Activated gamma-delta T cell treated with Interleukin-2 at 50 U/mL for 16 hours (primary cell): ENCODE results near the gene KPNA1.
"Not testable (repeated sequence)": the region's sequence is repeated elsewhere in the genome, so short reads cannot be mapped to it uniquely, and the experiment has no call there.

Experiments used
- DNase-seq: peaks from one replicate; pipeline ENCODE4 v3.0.0-alpha.2; 2020

Gene KPNA1

GRCh38 chr3:122468896-122469533, 45.7 kb downstream of the KPNA1 start:
- no peak for DNase-seq

DNA sequence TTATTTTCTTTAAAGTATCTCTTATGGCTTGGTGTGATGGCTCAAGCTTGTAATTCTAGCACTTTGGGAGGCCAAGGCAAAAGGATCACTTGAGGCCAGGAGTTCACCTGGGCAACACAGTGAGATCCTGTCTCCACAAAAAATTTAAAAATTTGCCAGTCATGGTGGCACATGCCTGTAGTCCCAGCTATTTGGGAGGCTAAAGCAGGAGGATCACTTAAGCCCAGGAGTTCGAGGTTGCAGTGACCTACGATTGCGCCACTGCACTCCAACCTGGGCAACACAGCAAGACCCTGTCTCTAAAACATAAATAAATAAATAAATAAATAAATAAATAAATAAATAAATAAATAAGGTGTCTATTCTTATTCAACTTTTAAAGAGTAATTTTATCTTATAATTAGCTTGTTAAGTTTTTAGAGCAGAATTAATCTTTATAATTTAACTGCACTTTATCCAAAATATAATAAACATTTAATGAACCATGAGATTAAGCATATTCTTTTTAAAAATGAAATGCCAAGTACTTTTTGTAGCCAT, 48.0 kb downstream of the KPNA1 start:
- no peak for DNase-seq

- no peak for DNase-seq
Observed at GRCh38 chr3:122464659-122465058, 50.1 kb downstream of the KPNA1 start.

- DNase-seq, result no peak
Observed at GRCh38 chr3:122462406-122462805, 52.3 kb downstream of the KPNA1 start.

DNA sequence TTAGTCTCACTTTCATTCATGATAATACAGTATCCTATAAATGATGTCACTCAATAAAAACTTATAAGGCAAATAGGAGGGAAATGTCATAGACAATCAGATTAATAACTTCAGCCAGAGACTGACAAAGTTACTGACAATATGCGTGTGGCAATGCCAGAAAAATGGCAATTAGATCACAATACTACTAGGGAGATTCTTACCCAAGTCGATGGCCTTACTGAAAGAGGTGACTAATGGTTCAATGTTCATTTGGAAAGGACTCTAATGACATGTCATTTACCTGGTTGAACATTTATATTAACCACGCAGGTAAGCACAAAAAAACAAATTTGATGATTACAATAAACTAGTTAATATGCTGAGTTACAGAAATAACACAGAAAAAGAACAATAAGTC, 52.9 kb downstream of the KPNA1 start:
- no peak for DNase-seq

DNA sequence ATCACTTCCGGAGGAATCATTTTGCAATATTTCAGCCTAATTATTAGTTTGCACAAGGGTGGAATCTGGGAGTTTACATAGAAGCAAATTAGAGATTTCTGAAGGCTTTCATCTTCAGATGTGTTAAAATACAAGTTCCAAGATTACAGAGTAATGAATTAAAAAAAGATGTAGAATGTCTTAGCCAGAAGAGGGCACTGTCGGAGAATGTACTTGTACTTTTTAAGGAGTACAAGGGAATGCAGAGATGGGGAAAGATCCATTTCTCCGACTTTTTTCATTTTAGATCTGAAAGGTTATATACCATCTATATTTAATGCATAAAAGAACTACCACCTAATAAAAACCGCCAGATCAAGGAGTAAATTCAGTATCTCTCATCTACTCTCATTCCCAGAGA, 55.7 kb downstream of the KPNA1 start:
- DNase-seq, result no peak

- DNase-seq, result no peak
Observed at GRCh38 chr3:122457706-122458105, 57.0 kb downstream of the KPNA1 start.

DNA sequence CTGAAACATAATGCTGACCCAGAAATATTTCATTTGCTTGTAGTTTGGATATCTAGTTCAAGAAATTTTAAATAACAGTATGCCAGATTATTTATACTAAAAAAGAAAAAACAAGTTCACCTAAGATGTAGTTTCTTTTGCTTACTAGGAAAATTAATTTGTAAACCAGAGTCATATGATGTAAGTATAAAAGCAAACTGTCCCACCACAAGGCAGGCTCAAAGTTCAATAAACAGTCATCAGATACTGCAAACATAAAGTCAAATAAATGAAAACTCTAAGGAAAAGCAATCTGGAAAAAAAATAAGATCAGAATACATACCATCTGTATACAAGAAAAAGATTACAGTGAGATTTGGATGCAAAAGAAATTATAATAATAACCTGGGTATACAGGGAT, 58.7 kb downstream of the KPNA1 start:
- DNase-seq, result no peak

DNA sequence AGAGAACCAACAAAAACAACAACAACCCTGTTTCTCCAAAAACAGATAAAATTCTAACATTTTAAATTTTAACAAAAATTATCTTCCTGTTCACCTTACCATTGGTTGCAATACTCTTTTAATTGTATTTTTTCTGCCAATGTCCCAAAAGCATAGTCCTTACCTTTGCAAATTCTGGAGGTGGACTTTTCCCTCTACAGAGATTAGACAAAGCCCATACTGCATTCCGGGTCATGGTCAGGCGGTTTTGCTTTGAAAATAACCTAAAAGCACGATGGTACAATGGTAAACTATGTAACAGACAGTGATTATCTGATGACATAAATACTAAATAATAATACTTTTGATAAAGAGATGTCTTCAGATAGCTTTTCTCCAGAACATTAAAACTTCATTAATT, 63.4 kb downstream of the KPNA1 start:
- DNase-seq, result no peak

- DNase-seq, result not testable (repeated sequence)
Observed at GRCh38 chr3:122448218-122448617, 66.5 kb downstream of the KPNA1 start.

DNA sequence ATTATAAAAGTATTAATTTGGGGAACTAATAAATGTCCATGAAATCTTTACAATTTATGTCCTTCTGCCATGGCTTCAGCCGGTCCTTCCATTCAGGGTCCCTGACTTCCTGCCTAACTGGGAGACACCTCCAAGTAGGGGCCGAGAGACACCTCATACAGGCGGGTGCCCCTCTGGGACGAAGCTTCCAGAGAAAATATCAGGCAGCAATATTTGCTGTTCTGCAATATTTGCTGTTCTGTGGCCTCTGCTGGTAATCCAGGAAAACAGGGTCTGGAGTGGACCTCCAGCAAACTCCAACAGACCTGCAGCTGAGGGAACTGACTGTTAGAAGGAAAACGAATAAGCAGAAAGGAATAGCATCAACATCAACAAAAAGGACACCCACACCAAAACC, 70.2 kb downstream of the KPNA1 start:
- DNase-seq, result not testable (repeated sequence)

GRCh38 chr3:122443762-122444490, 70.8 kb downstream of the KPNA1 start:
- not testable (repeated sequence) for DNase-seq

GRCh38 chr3:122443090-122443489, 71.6 kb downstream of the KPNA1 start:
- no peak for DNase-seq

- no peak for DNase-seq
Observed at GRCh38 chr3:122435950-122436349, 78.8 kb downstream of the KPNA1 start.

DNA sequence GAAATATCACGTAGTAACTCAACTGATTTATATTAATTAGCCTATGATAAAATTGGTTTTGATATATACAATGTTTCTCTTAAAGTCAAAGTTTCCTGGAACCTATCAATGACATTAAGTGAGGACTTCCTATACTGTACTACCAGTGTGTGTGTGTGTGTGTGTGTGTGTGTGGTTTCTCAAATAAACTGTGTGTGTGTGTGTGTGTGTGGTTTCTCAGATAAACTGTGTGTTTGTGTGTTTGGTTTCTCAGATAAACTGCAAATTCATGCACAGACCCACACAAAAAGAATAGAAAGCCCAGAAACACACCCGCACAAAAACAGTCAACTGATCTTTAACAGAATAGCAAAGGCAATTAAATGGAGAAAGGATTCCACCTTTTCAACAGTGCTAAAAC, 84.4 kb downstream of the KPNA1 start:
- no peak for DNase-seq

DNA sequence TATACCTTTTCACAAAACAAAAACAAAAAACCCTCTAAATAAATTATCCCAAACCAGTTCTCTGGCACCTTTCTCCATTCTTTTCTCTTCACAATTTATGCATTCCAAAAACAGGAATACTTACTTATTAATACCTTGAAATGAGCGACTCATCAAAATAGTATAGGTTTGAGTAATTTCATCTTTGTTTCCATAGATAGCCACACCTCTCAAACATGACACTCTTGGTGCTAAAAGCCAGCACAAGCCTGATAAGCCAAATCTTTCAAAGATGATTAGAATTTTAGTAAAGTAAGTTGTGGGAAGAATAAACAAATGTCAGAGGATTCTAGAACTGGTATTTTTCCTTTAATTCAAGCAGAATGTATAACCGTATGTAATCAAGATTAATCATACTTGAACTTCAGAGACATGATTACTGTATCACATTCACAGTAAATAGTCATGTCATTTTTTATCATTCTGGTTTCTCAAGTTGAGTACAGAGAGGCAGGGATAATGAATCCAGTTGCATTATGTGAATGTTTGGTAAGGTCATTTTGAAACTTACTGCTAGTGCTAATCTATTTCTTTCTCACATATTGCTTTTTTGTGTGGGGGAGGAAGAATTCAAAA, 86.8 kb downstream of the KPNA1 start:
- DNase-seq, result no peak

- no peak for DNase-seq
Observed at GRCh38 chr3:122421836-122422235, 92.9 kb downstream of the KPNA1 start.

GRCh38 chr3:122421101-122421500, 93.6 kb downstream of the KPNA1 start:
- no peak for DNase-seq

- no peak for DNase-seq
Observed at GRCh38 chr3:122416966-122417365, 97.8 kb downstream of the KPNA1 start.

- peak; percentile 98 for DNase-seq
Observed at GRCh38 chr3:122415762-122416654, 98.7 kb downstream of the KPNA1 start, which contains the start of gene WDR5B. WDR5B (minus strand) TSS chr3:122416062; CDS start chr3:122415528, 534 bp downstream.

- DNase-seq, result peak; percentile 12
Observed at GRCh38 chr3:122415104-122415744, 99.5 kb downstream of the KPNA1 start.

DNA sequence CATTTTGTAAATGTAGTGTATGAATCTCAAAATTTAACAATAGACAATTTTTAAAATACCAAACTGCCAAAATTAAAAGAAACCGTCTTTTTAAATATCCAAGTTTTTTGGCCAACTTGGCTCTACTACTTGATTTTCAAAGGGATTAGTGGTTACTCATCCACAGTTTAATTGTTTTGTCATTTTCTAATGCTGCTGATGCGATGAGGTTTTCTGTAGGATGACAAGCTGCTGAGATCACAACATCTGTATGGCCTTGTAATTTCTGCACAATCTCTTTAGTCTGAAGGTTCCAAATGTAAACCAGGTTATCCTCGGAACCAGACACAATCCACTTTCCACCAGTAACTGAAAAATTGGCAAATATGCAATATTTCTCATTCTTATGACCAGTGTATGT, 100.3 kb downstream of the KPNA1 start:
- DNase-seq, result no peak
